IMR-90 (cell line): ENCODE results near the gene C16orf92. TPM values are rescaled to one million over a fixed set of nuclear protein-coding genes. Genes with fewer than 3 reads are reported as not detected.

Source experiments
- ATAC-seq: fragments of 200-7000 bp; cut with Tn5 transposase; 2 replicates; pipeline ENCODE4 v1.9.1; 2020; ENCODE audit warnings: low read depth, mild to moderate bottlenecking, moderate library complexity
- Bru-seq: library from RNA; stranded (reverse); fragments of 400-500 nt; gene quantifications from one replicate; lab custom pipeline; 2021; lab: Mats Ljungman, UMichigan
- BruChase-seq, 2 experiments: library from RNA; stranded (reverse); fragments of 400-500 nt; gene quantifications; one replicate each; lab custom pipeline; 2021; lab: Mats Ljungman, UMichigan
- BruUV-seq: library from RNA; stranded (reverse); fragments of 400-500 nt; replicated peaks from 2 replicates; lab custom pipeline; 2021; lab: Mats Ljungman, UMichigan
- CTCF ChIA-PET: fragments of 300-600 bp; formaldehyde crosslinking; extraction: SDS; loops from one replicate; lab custom pipeline; 2021; ENCODE audit warnings: antibody characterized with exemption; lab: Yijun Ruan, JAX
- POLR2A ChIA-PET: fragments of 300-600 bp; sonication (Branson Sonifier 250); formaldehyde crosslinking; loops from one replicate; lab custom pipeline; 2022; ENCODE audit warnings: antibody characterized with exemption; ENCODE audit not compliant: unreplicated experiment; lab: Charles Lee
- DNase-seq: peaks from one replicate; pipeline ENCODE4 v3.0.0; 2013
- H2AFZ ChIP-seq: replicated peaks from 2 replicates; pipeline ENCODE3; 2013; ENCODE audit warnings: low read length, mild to moderate bottlenecking; ENCODE audit not compliant: poor library complexity
- H2AK5ac ChIP-seq: 2 replicates; pipeline ENCODE4 v1.6.1; 2013; ENCODE audit warnings: low read depth, low read length, inconsistent platforms
- H2AK9ac ChIP-seq: replicated peaks from 2 replicates; pipeline ENCODE3; 2013; ENCODE audit warnings: mild to moderate bottlenecking, low read depth, low read length, moderate library complexity; ENCODE audit not compliant: poor library complexity
- H2BK120ac ChIP-seq: 2 replicates; pipeline ENCODE4 v1.6.1; 2013; ENCODE audit warnings: low read depth, low read length, inconsistent platforms
- H2BK15ac ChIP-seq: 3 replicates; pipeline ENCODE4 v1.6.1; 2013; ENCODE audit warnings: low read depth, low read length, inconsistent platforms
- H2BK20ac ChIP-seq: 2 replicates; pipeline ENCODE4 v1.6.1; 2013; ENCODE audit warnings: low read depth, mild to moderate bottlenecking, inconsistent platforms, low read length, moderate library complexity
- H2BK5ac ChIP-seq: 2 replicates; pipeline ENCODE4 v1.6.1; 2013; ENCODE audit warnings: mild to moderate bottlenecking, low read depth, low read length, inconsistent platforms; ENCODE audit not compliant: poor library complexity, severe bottlenecking
- H3K14ac ChIP-seq: replicated peaks from 2 replicates; pipeline ENCODE4 v1.6.1; 2013; ENCODE audit warnings: low read depth, low read length, inconsistent platforms
- H3K18ac ChIP-seq: 2 replicates; pipeline ENCODE4 v1.6.1; 2013; ENCODE audit warnings: low read depth, low read length, control low read depth
- H3K23ac ChIP-seq: 2 replicates; pipeline ENCODE4 v1.6.1; 2013; ENCODE audit warnings: low read depth, low read length, inconsistent platforms
- H3K27ac ChIP-seq: 2 replicates; pipeline ENCODE4 v1.5.1; 2013; ENCODE audit warnings: mild to moderate bottlenecking, control low read depth, low read length; ENCODE audit not compliant: insufficient read depth
- H3K27me3 ChIP-seq: 2 replicates; pipeline ENCODE4 v1.6.1; 2013; ENCODE audit warnings: low read length; ENCODE audit not compliant: control insufficient read depth, insufficient read depth
- H3K36me3 ChIP-seq: 2 replicates; pipeline ENCODE4 v1.6.1; 2013; ENCODE audit warnings: low read length, mixed read lengths; ENCODE audit not compliant: control insufficient read depth, insufficient read depth
- H3K4ac ChIP-seq: 2 replicates; pipeline ENCODE4 v1.6.1; 2013; ENCODE audit warnings: low read depth, low read length, inconsistent platforms
- H3K4me1 ChIP-seq: 2 replicates; pipeline ENCODE4 v1.6.1; 2013; ENCODE audit warnings: low read length, mixed read lengths; ENCODE audit not compliant: control insufficient read depth, insufficient read depth
- H3K4me2 ChIP-seq: 2 replicates; pipeline ENCODE4 v1.6.1; 2013; ENCODE audit warnings: low read depth, mild to moderate bottlenecking, control low read depth, low read length, moderate library complexity
- H3K4me3 ChIP-seq: 2 replicates; pipeline ENCODE4 v1.5.1; 2013; ENCODE audit warnings: low read depth, mild to moderate bottlenecking, control low read depth, low read length, moderate library complexity; ENCODE audit not compliant: insufficient read depth
- H3K56ac ChIP-seq: 2 replicates; pipeline ENCODE4 v1.6.1; 2013; ENCODE audit warnings: low read length, inconsistent platforms; ENCODE audit not compliant: insufficient read depth; ENCODE audit errors: extremely low read depth
- H3K79me1 ChIP-seq, 2 experiments: 2 replicates each; pipeline ENCODE4 v1.6.1; 2013; ENCODE audit warnings: low read length in 2 of 2, inconsistent platforms in 1 of 2, low read depth in 1 of 2
- H3K9ac ChIP-seq: 2 replicates; pipeline ENCODE4 v1.6.1; 2013; ENCODE audit warnings: low read depth, low read length, control low read depth
- H3K9me1 ChIP-seq: 2 replicates; pipeline ENCODE4 v1.6.1; 2013; ENCODE audit warnings: low read length, inconsistent platforms; ENCODE audit not compliant: insufficient read depth
- H3K9me3 ChIP-seq: 2 replicates; pipeline ENCODE4 v1.6.1; 2013; ENCODE audit warnings: low read length; ENCODE audit not compliant: control insufficient read depth, insufficient read depth
- H4K20me1 ChIP-seq: 2 replicates; pipeline ENCODE4 v1.6.1; 2013; ENCODE audit warnings: low read length, inconsistent platforms; ENCODE audit not compliant: insufficient read depth
- H4K5ac ChIP-seq: 2 replicates; pipeline ENCODE4 v1.6.1; 2013; ENCODE audit warnings: mild to moderate bottlenecking, low read depth, low read length, control low read depth
- H4K8ac ChIP-seq, 2 experiments: 2 replicates each; pipeline ENCODE4 v1.6.1; 2013; ENCODE audit warnings: low read depth in 2 of 2, low read length in 2 of 2, control low read depth in 1 of 2, inconsistent platforms in 1 of 2
- H4K91ac ChIP-seq: 2 replicates; pipeline ENCODE4 v1.6.1; 2013; ENCODE audit warnings: low read depth, low read length, inconsistent platforms; ENCODE audit not compliant: insufficient read depth
- BHLHE40 ChIP-seq: fragments of 150-350 bp; IDR thresholded peaks from 2 replicates; pipeline ENCODE4 v1.6.1; 2016; ENCODE audit warnings: mild to moderate bottlenecking, low read depth, low read length
- CEBPB ChIP-seq: IDR thresholded peaks from 2 replicates; pipeline ENCODE4 v1.6.1; 2012; ENCODE audit warnings: low read depth, low read length, improper control_type of control experiment
- CHD1 ChIP-seq: IDR thresholded peaks from 2 replicates; pipeline ENCODE4 v1.6.1; 2012; ENCODE audit warnings: low read depth, low read length, improper control_type of control experiment
- ELK1 ChIP-seq: fragments of 150-350 bp; IDR thresholded peaks from 2 replicates; pipeline ENCODE4 v1.6.1; 2016; ENCODE audit warnings: low read depth, mild to moderate bottlenecking, low read length, moderate library complexity, borderline replicate concordance
- FOS ChIP-seq: fragments of 150-350 bp; IDR thresholded peaks from 2 replicates; pipeline ENCODE4 v1.6.1; 2016; ENCODE audit warnings: low read depth, low read length
- MAFK ChIP-seq: IDR thresholded peaks from 2 replicates; pipeline ENCODE4 v1.6.1; 2012; ENCODE audit warnings: low read depth, low read length, improper control_type of control experiment
- MAZ ChIP-seq: IDR thresholded peaks from 2 replicates; pipeline ENCODE4 v1.6.1; 2012; ENCODE audit warnings: low read depth, mild to moderate bottlenecking, low read length, improper control_type of control experiment, moderate library complexity, borderline replicate concordance
- MXI1 ChIP-seq: IDR thresholded peaks from 2 replicates; pipeline ENCODE4 v1.6.1; 2012; ENCODE audit warnings: low read depth, mild to moderate bottlenecking, low read length, moderate library complexity, borderline replicate concordance
- NFE2L2 ChIP-seq: fragments of 150-350 bp; IDR thresholded peaks from 2 replicates; pipeline ENCODE4 v1.6.1; 2016; ENCODE audit warnings: low read depth, mild to moderate bottlenecking, low read length
- POLR2A ChIP-seq: IDR thresholded peaks from 2 replicates; pipeline ENCODE4 v1.6.1; 2012; ENCODE audit warnings: mild to moderate bottlenecking, low read depth, low read length
- RAD21 ChIP-seq: IDR thresholded peaks from 2 replicates; pipeline ENCODE4 v1.6.1; 2012; ENCODE audit warnings: low read length, improper control_type of control experiment
- RCOR1 ChIP-seq: IDR thresholded peaks from 2 replicates; pipeline ENCODE4 v1.6.1; 2012; ENCODE audit warnings: mild to moderate bottlenecking, low read length, improper control_type of control experiment; ENCODE audit not compliant: insufficient replicate concordance
- RFX5 ChIP-seq: IDR thresholded peaks from 2 replicates; pipeline ENCODE4 v1.8.0; 2012; ENCODE audit warnings: low read depth, mild to moderate bottlenecking, low read length, moderate library complexity
- SMC3 ChIP-seq: fragments of 150-350 bp; IDR thresholded peaks from 2 replicates; pipeline ENCODE4 v1.6.1; 2016; ENCODE audit warnings: low read depth, mild to moderate bottlenecking, antibody characterized with exemption, low read length, moderate library complexity
- WGBS, 2 experiments: methylation state at CpG; one replicate each; pipeline versions ENCODE4 v1.1.5 to v1.1.7; 2013; ENCODE audit warnings: missing lambda C conversion rate in 2 of 2; ENCODE audit not compliant: insufficient read length in 1 of 2; ENCODE audit errors: extremely low coverage in 2 of 2; 5-methylcytosine and 5-hydroxymethylcytosine counted together
- dilution Hi-C: fragments of 300-500 bp; cut with HindIII; formaldehyde crosslinking; loops from one replicate; pipeline ENCODE4 v1.14.3; 2018; ENCODE audit warnings: low sequenced_read_pairs; ENCODE audit not compliant: unreplicated experiment
- in situ Hi-C: fragments of 300-500 bp; cut with MboI; formaldehyde crosslinking; loops from 3 replicates; pipeline ENCODE4 v1.14.3; 2019; ENCODE audit warnings: low sequenced_read_pairs, inconsistent platforms, mixed read lengths
- intact Hi-C: fragments of 100-400 bp; cut with micrococcal nuclease; formaldehyde crosslinking; loops from 2 replicates; pipeline ENCODE4 v1.10.0; 2022
- long read RNA-seq: library from polyadenylated mRNA; unstranded; transcript quantifications from one replicate; pipeline ENCODE4 v2.0.0, GENCODE V29; 2021; ENCODE audit not compliant: unreplicated experiment
- polyA plus RNA-seq, 3 experiments: library from polyadenylated mRNA; depleted of rRNA; stranded (reverse); fragments of >200 nt; gene quantifications; 2 replicates each; pipeline ENCODE4 v1.2.3, GENCODE V29; 2012; ENCODE audit warnings: low replicate concordance in 1 of 3
- total RNA-seq: library from RNA; depleted of rRNA; stranded (reverse); fragments of >200 nt; gene quantifications from 2 replicates; pipeline ENCODE4 v1.2.3, GENCODE V29; 2012; rRNA removed
- TF ChIP-seq, protein P1 (sequence below): fragments of 150-350 bp; IDR thresholded peaks from 2 replicates; pipeline ENCODE4 v1.6.1; 2017; ENCODE audit warnings: mild to moderate bottlenecking, antibody characterized with exemption, low read length, low read depth
- TF ChIP-seq, protein P2 (sequence below): conservative IDR thresholded peaks from 2 replicates; pipeline ENCODE4 v1.5.1; 2012; ENCODE audit warnings: mild to moderate bottlenecking, low read depth, low read length, improper control_type of control experiment

C16orf92 gene
- total RNA-seq (not detected in 2 replicates), polyA plus RNA-seq (2012; rRNA removed) (not detected in 2 replicates), Bru-seq, nascent RNA (not detected), BruChase-seq, experiment 1, labeled RNA remaining after a 6-hour chase (not detected), BruChase-seq, experiment 2, labeled RNA remaining after a 2-hour chase (not detected)
- polyA plus RNA-seq (2012; cell fraction: cytosol; rRNA removed) = not detected in 2 replicates
- not detected in 2 replicates for polyA plus RNA-seq (2012; cell fraction: nucleus; rRNA removed; ENCODE audit: low replicate concordance)
- long read RNA-seq = 0 reads

GRCh38 chr16:30022887-30023286, at the start of gene C16orf92:
Gene C16orf92 (plus strand): TSS chr16:30023198. CDS start chr16:30023341, 143 bp downstream.
- Histone ChIP-seq H3K56ac (no peak within 1 kb of the TSS), H3K14ac (no peak within 1 kb of the TSS), H4K8ac (no peak within 1 kb of the TSS), H2AFZ (no peak within 1 kb of the TSS), H3K27me3 (peaks cover 35% of the 10 kb centered on the region), H2BK120ac (no peak within 1 kb of the TSS), H4K20me1 (no peaks in the 10 kb centered on the region), H3K4ac (no peak within 1 kb of the TSS), H3K23ac (no peak within 1 kb of the TSS), H3K9ac (no peak within 1 kb of the TSS), H3K4me1 (no peaks in the 10 kb centered on the region), H2AK5ac (no peak within 1 kb of the TSS), H2BK5ac (no peak within 1 kb of the TSS), H3K9me1 (no peaks in the 10 kb centered on the region), H3K27ac (no peak within 1 kb of the TSS), H3K36me3 (no peaks in the 10 kb centered on the region), H3K4me3 (no peak within 1 kb of the TSS), H4K5ac (no peak within 1 kb of the TSS), H3K4me2 (no peak within 1 kb of the TSS), H2BK15ac (no peak within 1 kb of the TSS), H3K9me3 (no peaks in the 10 kb centered on the region), H3K79me1 (no peaks in the 10 kb centered on the region), H3K18ac (no peak within 1 kb of the TSS), H2AK9ac (no peak within 1 kb of the TSS), H4K91ac (no peak within 1 kb of the TSS), H2BK20ac (no peak within 1 kb of the TSS)
- no CpG with 5 or more reads among the region's 6 CpGs for WGBS, 2 experiments
- in situ Hi-C loops = loop anchor here (10.0 kb wide), 1 partner anchor 328 kb away; no protein-coding TSS in a partner anchor
- TF ChIP-seq NFE2L2 = no peak
- no peak for TF ChIP-seq SMC3
- TF ChIP-seq FOS = no peak
- TF ChIP-seq ELK1 = no peak
- no peak for TF ChIP-seq RCOR1
- no peak for TF ChIP-seq MXI1
- no peak for TF ChIP-seq MAFK
- TF ChIP-seq, protein P1, sequence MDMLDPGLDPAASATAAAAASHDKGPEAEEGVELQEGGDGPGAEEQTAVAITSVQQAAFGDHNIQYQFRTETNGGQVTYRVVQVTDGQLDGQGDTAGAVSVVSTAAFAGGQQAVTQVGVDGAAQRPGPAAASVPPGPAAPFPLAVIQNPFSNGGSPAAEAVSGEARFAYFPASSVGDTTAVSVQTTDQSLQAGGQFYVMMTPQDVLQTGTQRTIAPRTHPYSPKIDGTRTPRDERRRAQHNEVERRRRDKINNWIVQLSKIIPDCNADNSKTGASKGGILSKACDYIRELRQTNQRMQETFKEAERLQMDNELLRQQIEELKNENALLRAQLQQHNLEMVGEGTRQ = no peak
- no peak for TF ChIP-seq POLR2A
- TF ChIP-seq MAZ = no peak
- no peak for TF ChIP-seq BHLHE40
- TF ChIP-seq CEBPB = no peak
- TF ChIP-seq, protein P2, sequence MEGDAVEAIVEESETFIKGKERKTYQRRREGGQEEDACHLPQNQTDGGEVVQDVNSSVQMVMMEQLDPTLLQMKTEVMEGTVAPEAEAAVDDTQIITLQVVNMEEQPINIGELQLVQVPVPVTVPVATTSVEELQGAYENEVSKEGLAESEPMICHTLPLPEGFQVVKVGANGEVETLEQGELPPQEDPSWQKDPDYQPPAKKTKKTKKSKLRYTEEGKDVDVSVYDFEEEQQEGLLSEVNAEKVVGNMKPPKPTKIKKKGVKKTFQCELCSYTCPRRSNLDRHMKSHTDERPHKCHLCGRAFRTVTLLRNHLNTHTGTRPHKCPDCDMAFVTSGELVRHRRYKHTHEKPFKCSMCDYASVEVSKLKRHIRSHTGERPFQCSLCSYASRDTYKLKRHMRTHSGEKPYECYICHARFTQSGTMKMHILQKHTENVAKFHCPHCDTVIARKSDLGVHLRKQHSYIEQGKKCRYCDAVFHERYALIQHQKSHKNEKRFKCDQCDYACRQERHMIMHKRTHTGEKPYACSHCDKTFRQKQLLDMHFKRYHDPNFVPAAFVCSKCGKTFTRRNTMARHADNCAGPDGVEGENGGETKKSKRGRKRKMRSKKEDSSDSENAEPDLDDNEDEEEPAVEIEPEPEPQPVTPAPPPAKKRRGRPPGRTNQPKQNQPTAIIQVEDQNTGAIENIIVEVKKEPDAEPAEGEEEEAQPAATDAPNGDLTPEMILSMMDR = no peak
- no peak for TF ChIP-seq CHD1
- no peak for TF ChIP-seq RFX5
- no peak for TF ChIP-seq RAD21
- intact Hi-C loops = loop anchor here (5.0 kb wide), 1 partner anchor 206 kb away; the partner anchor contains the start of gene PAGR1
- DNase-seq = no peak
- no TSS peak for BruUV-seq
- ATAC-seq = no peak
- ChIA-PET POLR2A (interaction anchor here (0.6 kb wide), 1 partner anchor 155 kb away, joined by 3 read pairs; no protein-coding TSS in a partner anchor), CTCF (no interaction called here)
- dilution Hi-C loops = no loop called here
